PC-9 (cell line): ENCODE measurements around the gene TMEM234. TPM values are rescaled to one million over a fixed set of nuclear protein-coding genes. Genes with fewer than 3 reads are reported as not detected.

Source experiments
- BruUV-seq: library from RNA; stranded (reverse); fragments of 400-500 nt; replicated peaks from 2 replicates; lab custom pipeline; 2021; lab: Mats Ljungman, UMichigan
- CTCF ChIA-PET: fragments of 300-600 bp; sonication (Branson Sonifier 250); formaldehyde crosslinking; loops from one replicate; lab custom pipeline; 2022; ENCODE audit warnings: antibody characterized with exemption; lab: Charles Lee
- POLR2A ChIA-PET: fragments of 300-600 bp; sonication (Branson Sonifier 250); formaldehyde crosslinking; loops from one replicate; lab custom pipeline; 2022; ENCODE audit warnings: antibody characterized with exemption; ENCODE audit not compliant: unreplicated experiment; lab: Charles Lee
- DNase-seq, 2 experiments: peaks; one replicate each; pipeline versions ENCODE4 v3.0.0 to v3.0.0-alpha.2; 2015 to 2022; ENCODE audit warnings: mixed read lengths in 1 of 2
- H2AFZ ChIP-seq: fragments of 200-600 bp; sonication (generic); 2 replicates; pipeline ENCODE4 v1.8.1; 2017; ENCODE audit warnings: antibody characterized with exemption
- H3F3A ChIP-seq: fragments of 200-600 bp; sonication (generic); 2 replicates; pipeline ENCODE4 v1.8.1; 2017; ENCODE audit warnings: antibody characterized with exemption, mild to moderate bottlenecking, low read depth; ENCODE audit not compliant: insufficient read depth
- H3K27ac ChIP-seq: fragments of 200-600 bp; sonication (generic); 2 replicates; pipeline ENCODE4 v1.6.1; 2016; ENCODE audit warnings: mixed run types
- H3K27me3 ChIP-seq: fragments of 200-600 bp; sonication (generic); 2 replicates; pipeline ENCODE4 v1.6.1; 2016; ENCODE audit warnings: low read depth, mixed run types; ENCODE audit not compliant: insufficient read depth
- H3K36me3 ChIP-seq: fragments of 200-600 bp; sonication (generic); 2 replicates; pipeline ENCODE4 v1.6.1; 2016; ENCODE audit warnings: low read depth, mixed run types
- H3K4me1 ChIP-seq: fragments of 200-600 bp; sonication (generic); replicated peaks from 2 replicates; pipeline ENCODE4 v1.6.1; 2016; ENCODE audit warnings: mixed run types; ENCODE audit not compliant: insufficient read depth
- H3K4me2 ChIP-seq: fragments of 200-600 bp; sonication (generic); 2 replicates; pipeline ENCODE4 v1.6.1; 2017; ENCODE audit warnings: mixed run types
- H3K4me3 ChIP-seq: fragments of 200-600 bp; sonication (generic); 2 replicates; pipeline ENCODE4 v1.6.1; 2016; ENCODE audit warnings: mixed run types
- H3K79me2 ChIP-seq: fragments of 200-600 bp; sonication (generic); 2 replicates; pipeline ENCODE4 v1.6.1; 2017; ENCODE audit warnings: low read depth, mixed run types
- H3K9me2 ChIP-seq: fragments of 200-600 bp; sonication (generic); 2 replicates; pipeline ENCODE4 v1.8.1; 2017; ENCODE audit warnings: mild to moderate bottlenecking; ENCODE audit not compliant: insufficient read depth
- H3K9me3 ChIP-seq: fragments of 200-600 bp; sonication (generic); 2 replicates; pipeline ENCODE4 v1.8.1; 2016; ENCODE audit warnings: low read depth; ENCODE audit not compliant: insufficient read depth
- H4K20me1 ChIP-seq: fragments of 200-600 bp; sonication (generic); 2 replicates; pipeline ENCODE4 v1.8.1; 2017; ENCODE audit not compliant: insufficient read depth
- CTCF ChIP-seq: fragments of 200-600 bp; sonication (generic); conservative IDR thresholded peaks from 2 replicates; pipeline ENCODE4 v1.6.1; 2017; ENCODE audit warnings: mixed run types, antibody characterized with exemption, mild to moderate bottlenecking, moderate library complexity
- EZH2 ChIP-seq: fragments of 200-600 bp; sonication (generic); IDR thresholded peaks from 2 replicates; pipeline ENCODE4 v1.8.0; 2017; ENCODE audit warnings: antibody characterized with exemption, low read depth
- intact Hi-C: fragments of 100-400 bp; cut with micrococcal nuclease; formaldehyde crosslinking; loops from one replicate; pipeline ENCODE4 v1.10.0; 2022; ENCODE audit not compliant: unreplicated experiment
- total RNA-seq: library from RNA; stranded (reverse); gene quantifications from 2 replicates; pipeline ENCODE4 v1.2.3, GENCODE V29; 2021

TMEM234 gene
- total RNA-seq, 1 experiment from 2014 or later: 14.1 TPM

- no peaks in the 10 kb centered on the region for H3K4me1 ChIP-seq
- no peak overlapping the region for H3K4me3 ChIP-seq
- H3K36me3 ChIP-seq: peaks cover 11% of the 10 kb centered on the region; the same call in 1 of the 2 replicates
- intact Hi-C loops: no loop called here
- no TSS peak for BruUV-seq
- H3F3A ChIP-seq: peaks cover 51% of the 10 kb centered on the region
- no peak overlapping the region for H2AFZ ChIP-seq
- no peak for TF ChIP-seq CTCF
- TF ChIP-seq EZH2: no peak
- no peaks in the 10 kb centered on the region for H3K9me2 ChIP-seq
- peaks cover 2% of the 10 kb centered on the region for H4K20me1 ChIP-seq
- CTCF ChIA-PET: no interaction called here
- H3K9me3 ChIP-seq: no peaks in the 10 kb centered on the region
- no peaks in the 10 kb centered on the region for H3K27me3 ChIP-seq
- DNase-seq: no peak
- H3K79me2 ChIP-seq: no peaks in the 10 kb centered on the region
- POLR2A ChIA-PET: interaction anchor here (0.8 kb wide), 1 partner anchor 20 kb away, joined by 11 read pairs; the partner anchor contains the start of gene TXLNA
- H3K4me2 ChIP-seq: no peak overlapping the region
- H3K27ac ChIP-seq: no peak overlapping the region
Observed at GRCh38 chr1:32199043-32199716, 23.0 kb downstream of the TMEM234 start.

DNA sequence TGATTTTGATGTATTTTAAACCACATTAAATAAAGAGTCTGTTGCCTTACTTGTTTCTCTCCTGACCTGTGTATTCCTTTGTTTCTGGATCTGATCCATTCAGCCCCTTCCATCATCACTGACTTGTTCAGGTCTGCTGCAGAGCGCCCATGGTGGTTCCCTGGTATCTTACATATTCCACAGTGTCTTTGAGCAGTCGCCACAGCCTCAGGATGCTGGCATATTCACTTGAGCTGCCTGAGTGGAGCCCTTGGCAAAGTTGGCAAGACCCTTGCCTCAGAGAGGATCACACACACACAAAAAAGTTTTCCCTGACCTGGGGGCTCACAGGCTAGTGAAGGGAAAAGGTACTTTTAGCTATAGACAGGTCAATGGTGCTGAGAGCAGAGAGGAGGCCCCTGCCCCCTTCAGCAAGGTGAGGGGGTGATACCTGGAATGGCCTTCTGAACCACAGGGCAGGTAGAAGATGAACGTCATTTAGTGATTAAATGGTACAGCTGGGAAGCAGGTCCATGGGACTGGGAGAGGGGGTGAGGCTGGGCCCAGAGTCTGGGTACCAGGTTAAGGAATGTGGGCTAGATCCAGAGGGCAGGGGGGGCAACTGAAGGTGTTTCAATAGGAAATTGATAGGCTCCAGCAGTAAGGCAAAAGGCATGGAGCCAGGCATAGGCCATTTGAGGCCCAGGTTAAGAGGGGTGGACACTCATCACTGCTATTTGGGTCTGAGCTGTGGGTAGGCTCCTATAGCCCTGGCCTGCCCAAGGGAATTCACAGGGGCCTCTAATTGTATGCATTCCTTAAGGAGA lies 23.7 kb downstream of the TMEM234 start:
- no peak overlapping the region for H3K4me2 ChIP-seq
- peaks cover 2% of the 10 kb centered on the region for H4K20me1 ChIP-seq
- H2AFZ ChIP-seq: no peak overlapping the region
- TF ChIP-seq CTCF (no peak), EZH2 (no peak)
- no peaks in the 10 kb centered on the region for H3K79me2 ChIP-seq
- no TSS peak for BruUV-seq
- H3K9me3 ChIP-seq: no peaks in the 10 kb centered on the region
- no peak for DNase-seq
- H3F3A ChIP-seq: peaks cover 50% of the 10 kb centered on the region
- intact Hi-C loops: no loop called here
- CTCF ChIA-PET: no interaction called here
- no peaks in the 10 kb centered on the region for H3K9me2 ChIP-seq
- no peak overlapping the region for H3K4me3 ChIP-seq
- peaks cover 11% of the 10 kb centered on the region; the same call in 1 of the 2 replicates for H3K36me3 ChIP-seq
- POLR2A ChIA-PET: no interaction called here
- no peak overlapping the region for H3K27ac ChIP-seq
- no peaks in the 10 kb centered on the region for H3K27me3 ChIP-seq
- H3K4me1 ChIP-seq: no peaks in the 10 kb centered on the region

DNA sequence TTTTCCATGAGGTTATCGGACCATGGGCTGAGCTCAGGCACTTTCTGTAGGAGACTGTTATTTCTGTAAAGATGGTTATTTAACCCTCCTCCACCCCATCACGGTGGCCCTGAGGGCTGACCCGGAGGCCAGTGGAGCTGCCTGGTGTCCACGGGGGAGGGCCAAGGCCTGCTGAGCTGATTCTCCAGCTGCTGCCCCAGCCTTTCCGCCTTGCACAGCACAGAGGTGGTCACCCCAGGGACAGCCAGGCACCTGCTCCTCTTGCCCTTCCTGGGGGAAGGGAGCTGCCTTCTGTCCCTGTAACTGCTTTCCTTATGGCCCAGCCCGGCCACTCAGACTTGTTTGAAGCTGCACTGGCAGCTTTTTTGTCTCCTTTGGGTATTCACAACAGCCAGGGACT lies 24.3 kb downstream of the TMEM234 start:
- CTCF ChIA-PET: no interaction called here
- H3K4me3 ChIP-seq: no peak overlapping the region
- BruUV-seq: no TSS peak

More for the DNA sequence above, 24.3 kb downstream of the TMEM234 start:
- peaks cover 2% of the 10 kb centered on the region for H4K20me1 ChIP-seq
- no peaks in the 10 kb centered on the region for H3K4me1 ChIP-seq
- no peaks in the 10 kb centered on the region for H3K79me2 ChIP-seq
- no peaks in the 10 kb centered on the region for H3K9me2 ChIP-seq
- TF ChIP-seq EZH2 (no peak), CTCF (no peak)
- DNase-seq: no peak
- peaks cover 50% of the 10 kb centered on the region for H3F3A ChIP-seq
- intact Hi-C loops: no loop called here
- H3K36me3 ChIP-seq: peaks cover 15% of the 10 kb centered on the region
- no peak overlapping the region for H2AFZ ChIP-seq
- no peaks in the 10 kb centered on the region for H3K9me3 ChIP-seq
- H3K27me3 ChIP-seq: no peaks in the 10 kb centered on the region
- no peak overlapping the region for H3K27ac ChIP-seq
- POLR2A ChIA-PET: interaction anchor here (0.5 to 0.9 kb wide), 2 partner anchors 46 to 167 kb away, joined by 4 to 5 read pairs; no protein-coding TSS in a partner anchor
- H3K4me2 ChIP-seq: no peak overlapping the region
